ENCODE results near the gene SLMAP.

Gene SLMAP

DNA sequence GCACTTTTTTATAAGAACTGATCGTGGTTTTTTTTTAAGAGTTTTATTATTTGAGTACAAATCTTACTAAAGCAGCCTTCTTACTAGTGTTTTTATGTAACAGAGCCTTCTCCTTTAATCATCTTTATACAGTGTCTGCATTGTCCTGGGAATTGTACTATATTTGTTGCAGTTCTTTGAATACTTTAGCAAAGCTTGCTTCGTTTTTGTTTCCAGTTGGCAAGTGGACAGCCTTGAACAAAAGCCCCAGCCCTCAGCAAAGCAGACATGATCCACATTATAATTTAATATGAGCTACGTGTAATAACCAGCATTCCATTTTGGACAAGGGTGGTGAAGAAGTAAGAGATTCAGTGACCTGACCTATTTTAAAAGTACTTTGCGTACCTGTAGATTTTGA, 139.9 kb downstream of the SLMAP start:
- DNase-seq: no peak

DNA sequence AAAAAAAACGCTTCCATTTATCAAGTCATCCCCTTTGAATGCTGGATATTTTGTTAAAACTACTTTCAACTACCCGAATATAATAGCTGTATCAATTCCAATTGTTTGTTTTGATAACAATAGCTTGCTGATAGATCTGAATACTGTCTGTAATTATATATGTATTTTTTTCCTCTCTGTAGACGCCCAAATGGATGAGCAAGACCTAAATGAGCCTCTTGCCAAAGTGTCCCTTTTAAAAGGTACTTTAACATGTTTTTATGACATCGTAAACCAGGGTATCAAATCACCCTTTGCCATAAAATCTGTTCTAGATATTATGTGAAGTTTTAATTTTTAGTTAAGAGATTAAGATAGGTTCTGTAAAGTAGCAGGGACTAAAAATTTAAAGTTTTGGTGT, 140.6 kb downstream of the SLMAP start:
- no peak for DNase-seq

DNA sequence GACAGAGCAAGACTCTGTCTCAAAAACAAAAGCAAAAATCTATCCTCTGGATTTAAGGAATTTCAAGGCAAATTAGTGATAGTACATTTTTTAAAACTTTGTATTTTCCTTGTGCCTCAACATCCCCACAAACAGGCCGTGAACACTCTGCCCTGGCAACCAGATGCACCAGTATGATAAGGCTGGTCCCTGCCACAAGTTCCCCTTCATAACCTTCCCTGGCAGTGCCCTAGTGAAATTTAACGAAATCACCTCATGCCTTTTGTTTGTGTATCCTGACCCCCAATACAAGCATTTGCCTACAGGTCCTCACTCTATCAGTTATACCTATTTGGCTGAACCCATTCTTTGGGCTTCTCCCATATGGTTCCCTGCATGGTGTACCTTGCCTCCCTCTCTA, 144.7 kb downstream of the SLMAP start:
- no peak for DNase-seq

GRCh38 chr3:57903124-57903890, 147.2 kb downstream of the SLMAP start:
- DNase-seq: no peak

DNA sequence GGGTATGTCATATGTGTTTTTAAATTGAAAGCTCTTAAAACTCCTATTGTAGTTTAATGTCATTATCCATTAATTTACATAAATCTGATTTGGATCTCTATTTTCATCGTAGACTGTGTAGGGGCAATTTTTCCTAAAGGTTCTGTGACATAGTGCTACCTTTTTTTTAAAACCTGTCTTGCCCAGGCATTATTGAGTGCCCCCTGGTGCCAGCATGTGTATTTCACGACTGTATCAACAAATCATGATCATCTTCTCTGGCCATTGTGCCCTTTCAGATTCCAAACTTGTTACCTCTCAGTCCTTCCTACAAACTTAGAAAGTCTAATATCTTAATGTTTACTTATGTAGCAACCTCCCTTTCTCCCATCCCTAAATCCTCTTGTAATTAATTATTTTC, 154.9 kb downstream of the SLMAP start:
- DNase-seq: peak; percentile 2

DNA sequence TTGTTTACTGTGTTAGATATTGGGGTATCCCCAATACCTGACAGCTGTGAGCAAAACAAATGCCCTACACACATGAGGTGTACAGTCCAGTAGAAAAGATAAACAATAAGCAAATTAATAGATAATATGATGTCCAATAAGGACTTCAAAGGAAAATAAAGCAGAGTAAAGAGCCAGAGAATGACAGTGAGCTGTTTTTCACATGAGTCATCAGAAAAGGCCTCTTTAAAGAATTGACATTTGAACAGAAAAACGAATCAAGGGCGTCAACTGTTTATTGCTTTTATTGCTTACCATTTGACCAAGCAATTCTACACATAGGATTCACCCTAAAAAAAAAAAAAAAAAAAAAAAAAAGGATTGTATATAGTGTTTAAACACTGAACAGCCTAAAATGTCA, 155.5 kb downstream of the SLMAP start:
- no peak for DNase-seq

DNA sequence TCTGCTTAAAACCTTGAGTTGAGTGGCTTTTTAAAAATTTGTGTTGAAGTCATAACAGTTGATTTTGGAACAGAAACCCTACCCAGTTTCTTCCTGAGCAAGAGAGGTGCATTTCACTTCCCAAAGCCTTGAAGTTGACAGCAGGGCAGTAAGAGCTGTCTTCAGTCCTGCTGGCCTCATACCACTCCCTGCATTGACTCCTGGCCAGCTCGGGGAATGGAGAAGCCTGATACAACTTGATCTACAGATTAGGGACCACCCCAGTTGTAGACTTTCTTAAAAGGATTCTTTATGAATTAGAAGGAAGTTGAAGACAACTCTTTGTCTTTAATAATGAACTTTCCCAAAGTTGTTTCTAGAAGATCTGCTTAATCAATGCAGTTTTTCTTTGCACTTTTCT, 161.5 kb downstream of the SLMAP start:
- no peak for DNase-seq

DNA sequence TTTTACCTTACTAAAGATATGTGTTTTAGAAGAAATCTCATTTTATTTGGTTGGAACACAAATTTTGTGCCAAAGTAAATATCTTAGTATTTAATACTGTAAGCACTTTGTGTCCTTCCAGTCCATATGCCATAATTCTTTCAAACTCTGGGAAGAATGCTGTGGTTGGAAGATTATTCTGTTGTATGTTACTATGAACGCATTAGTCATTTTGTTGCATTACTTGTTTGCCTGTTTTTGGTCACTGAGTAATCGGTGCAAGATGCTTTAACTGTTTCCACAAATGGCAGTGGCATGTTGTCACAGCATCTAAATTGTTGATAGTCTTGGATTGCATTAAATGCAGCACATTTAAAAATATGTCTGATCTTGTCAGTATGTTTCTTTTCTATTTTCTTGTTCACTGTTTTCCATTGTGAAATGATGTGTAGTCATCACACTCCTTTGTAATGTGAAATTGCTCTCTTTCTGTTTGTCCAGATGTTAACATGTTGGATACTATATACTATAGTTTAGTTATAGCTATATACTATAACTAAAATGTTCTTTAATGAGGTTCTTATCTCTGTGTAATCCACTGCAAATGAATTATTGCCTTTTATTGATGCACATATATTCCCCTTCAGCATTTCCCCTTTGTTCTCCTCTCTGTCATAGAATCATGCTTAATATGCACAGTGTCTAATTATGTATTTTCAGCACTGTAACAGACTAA, 162.2 kb downstream of the SLMAP start:
- no peak for DNase-seq

GRCh38 chr3:57919987-57920386, 163.9 kb downstream of the SLMAP start:
- DNase-seq: no peak

GRCh38 chr3:57923101-57923500, 167.0 kb downstream of the SLMAP start:
- DNase-seq: no peak

- no peak for DNase-seq
These were observed 167.6 kb downstream of the SLMAP start for GRCh38 chr3:57923752-57924151.

GRCh38 chr3:57927166-57927565, 171.1 kb downstream of the SLMAP start:
- no peak for DNase-seq

GRCh38 chr3:57927916-57928315, 171.8 kb downstream of the SLMAP start:
- DNase-seq: no peak

DNA sequence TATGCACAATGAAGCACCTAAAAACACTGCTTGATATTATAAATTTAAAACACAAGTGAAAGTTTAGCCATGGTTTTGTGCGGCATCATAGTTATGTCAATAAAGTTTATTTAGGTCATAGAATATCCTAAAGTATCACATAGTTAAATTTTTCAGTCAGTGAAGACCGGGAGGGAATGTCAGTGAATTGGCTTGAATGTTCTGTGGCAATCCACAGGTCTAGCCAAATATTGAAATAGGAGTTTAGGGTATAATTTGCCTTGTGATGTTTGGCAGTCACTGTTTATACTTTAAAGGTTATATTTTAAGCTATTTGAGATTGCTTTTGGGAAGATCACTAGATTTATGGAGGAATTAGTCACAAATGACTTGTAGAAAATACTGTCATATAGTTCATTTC, 172.4 kb downstream of the SLMAP start:
- no peak for DNase-seq

GRCh38 chr3:57929988-57930387, 173.9 kb downstream of the SLMAP start:
- DNase-seq: no peak

DNA sequence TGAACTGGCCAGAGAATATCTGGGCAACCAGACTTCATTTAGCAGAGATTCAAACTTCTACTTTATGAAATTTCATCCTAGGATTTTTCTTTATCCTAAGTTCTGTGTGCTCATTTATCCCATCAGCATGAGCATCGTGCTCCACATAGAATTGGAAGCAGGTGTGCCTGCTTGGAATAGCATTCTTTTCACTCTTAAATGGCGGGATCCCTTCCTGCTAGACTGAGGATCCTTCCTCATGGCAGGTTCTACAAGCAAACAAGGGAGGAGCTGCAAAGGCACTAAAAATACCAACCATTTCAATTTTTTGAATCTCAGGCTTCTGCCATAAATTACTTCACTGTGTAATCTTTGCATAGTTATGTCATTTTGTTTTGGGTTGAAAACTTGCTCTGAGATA, 177.5 kb downstream of the SLMAP start:
- no peak for DNase-seq

DNA sequence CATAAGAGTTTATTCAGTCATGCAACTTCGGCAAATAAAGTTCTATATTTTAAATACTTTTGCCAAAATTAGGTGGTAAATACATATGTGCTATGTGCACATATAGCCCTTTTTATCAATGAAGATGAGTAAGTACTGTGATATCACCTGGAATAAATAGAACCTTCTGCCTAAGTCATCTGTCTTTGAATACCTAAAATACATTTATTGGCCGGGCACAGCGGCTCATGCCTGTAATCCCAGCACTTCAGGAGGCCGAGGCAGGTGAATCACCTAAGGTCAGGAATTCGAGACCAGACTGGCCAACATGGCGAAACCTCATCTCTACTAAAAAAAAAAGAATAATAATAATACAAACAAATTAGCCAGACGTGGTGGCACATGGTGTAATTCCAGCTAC, 178.3 kb downstream of the SLMAP start:
- DNase-seq: no peak

GRCh38 chr3:57935539-57935938, 179.4 kb downstream of the SLMAP start:
- DNase-seq: no peak

- no peak for DNase-seq
These were observed 181.0 kb downstream of the SLMAP start for GRCh38 chr3:57937092-57937491.

GRCh38 chr3:57939775-57940174, 183.7 kb downstream of the SLMAP start:
- DNase-seq: no peak

GRCh38 chr3:57942388-57942787, 186.3 kb downstream of the SLMAP start:
- no peak for DNase-seq

GRCh38 chr3:57942872-57943283, 186.8 kb downstream of the SLMAP start:
- DNase-seq: no peak

DNA sequence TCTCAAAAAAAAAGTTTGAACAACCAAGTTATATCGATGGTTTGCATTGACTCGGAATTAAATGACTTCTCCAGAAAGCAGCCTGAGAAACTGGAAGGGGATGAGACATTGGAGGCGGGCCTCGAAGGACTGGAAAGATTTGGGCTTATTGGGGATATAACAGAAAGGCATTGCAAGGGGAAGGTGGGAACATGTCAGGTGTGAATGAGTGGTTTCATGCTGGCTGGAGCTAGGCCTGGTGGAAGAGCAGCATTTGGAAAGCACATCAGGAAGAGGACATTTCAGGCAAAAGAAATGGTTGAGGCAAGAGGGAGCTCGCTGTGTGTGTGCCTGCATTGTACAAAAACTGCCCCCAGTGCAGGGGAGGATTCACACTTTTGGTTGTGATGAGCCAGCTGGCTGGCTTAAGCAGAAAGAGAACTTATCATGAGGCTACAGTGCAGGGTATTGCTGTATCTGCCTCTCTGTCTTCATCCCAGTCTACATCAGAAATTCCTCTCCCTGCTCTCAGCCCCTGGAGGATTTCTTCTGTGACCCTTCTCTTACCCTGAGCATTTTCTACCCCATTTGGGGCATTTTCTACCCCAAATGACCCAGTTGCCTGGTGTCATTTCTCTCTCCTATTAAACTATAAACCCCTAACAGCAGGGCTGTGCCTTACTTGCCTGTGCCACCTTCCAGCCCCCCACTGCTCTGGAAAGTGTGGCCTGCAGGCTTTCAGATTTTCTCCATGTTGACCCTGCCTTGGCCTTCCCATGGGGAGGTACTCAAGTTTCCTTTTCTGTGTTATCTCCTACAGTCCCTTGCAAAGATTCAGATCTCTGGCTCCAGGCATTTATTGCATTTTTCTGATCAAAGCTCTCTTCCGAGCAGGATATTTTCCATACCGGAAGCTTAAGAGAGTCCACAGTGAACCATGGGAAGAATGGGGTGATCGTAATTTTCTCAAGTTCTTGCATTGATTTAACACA, 187.7 kb downstream of the SLMAP start:
- DNase-seq: no peak

Data from stimulated activated CD4-positive, alpha-beta T cell treated with anti-CD3 and anti-CD28 coated beads, Interleukin-12 subunit alpha, Interleukin-12 subunit beta, amount 100 ng/mL, for 4 hours (primary cell).